DOHH2 (cell line): Measurements from ENCODE around the gene PDE7B.

Experiments
- H3F3A ChIP-seq: fragments of 200-600 bp; sonication (generic), shearing (Covaris generic); 2 replicates; pipeline ENCODE4 v1.6.0; 2016; ENCODE audit warnings: antibody characterized with exemption, mild to moderate bottlenecking; ENCODE audit not compliant: control insufficient read depth, insufficient read depth
- H3K27ac ChIP-seq: fragments of 200-600 bp; sonication (generic); 2 replicates; pipeline ENCODE4 v1.5.1; 2014; ENCODE audit warnings: low read depth, mild to moderate bottlenecking, low read length, moderate library complexity
- H3K27me3 ChIP-seq: fragments of 200-600 bp; sonication (generic); 2 replicates; pipeline ENCODE4 v1.6.1; 2014; ENCODE audit warnings: mild to moderate bottlenecking, low read length, mixed read lengths; ENCODE audit not compliant: control insufficient read depth
- H3K36me3 ChIP-seq: fragments of 200-600 bp; sonication (generic); 2 replicates; pipeline ENCODE4 v1.6.1; 2014; ENCODE audit warnings: mild to moderate bottlenecking, low read length, moderate library complexity, mixed read lengths; ENCODE audit not compliant: control insufficient read depth
- H3K4me1 ChIP-seq: fragments of 200-600 bp; sonication (generic); 2 replicates; pipeline ENCODE4 v1.6.1; 2014; ENCODE audit warnings: mild to moderate bottlenecking, low read length, mixed read lengths; ENCODE audit not compliant: control insufficient read depth
- H3K4me2 ChIP-seq: fragments of 200-600 bp; sonication (generic); 2 replicates; pipeline ENCODE4 v1.6.0; 2014; ENCODE audit warnings: mild to moderate bottlenecking, low read length, moderate library complexity
- H3K4me3 ChIP-seq: fragments of 200-600 bp; sonication (generic); 2 replicates; pipeline ENCODE4 v1.5.1; 2014; ENCODE audit warnings: mild to moderate bottlenecking, low read length, mixed read lengths
- H3K79me2 ChIP-seq: fragments of 200-600 bp; sonication (generic); 2 replicates; pipeline ENCODE4 v1.6.1; 2014; ENCODE audit warnings: mild to moderate bottlenecking, low read length, mixed read lengths; ENCODE audit not compliant: control insufficient read depth
- H3K9me2 ChIP-seq: fragments of 200-600 bp; sonication (generic); replicated peaks from 2 replicates; pipeline ENCODE4 v1.6.1; 2014; ENCODE audit warnings: mild to moderate bottlenecking, low read length, mixed read lengths; ENCODE audit not compliant: control insufficient read depth
- H3K9me3 ChIP-seq: fragments of 200-600 bp; sonication (generic); 2 replicates; pipeline ENCODE4 v1.6.1; 2014; ENCODE audit warnings: antibody characterized with exemption, low read length, mixed read lengths; ENCODE audit not compliant: control insufficient read depth, insufficient read depth
- H4K20me1 ChIP-seq: fragments of 200-600 bp; sonication (generic); 2 replicates; pipeline ENCODE4 v1.6.0; 2014; ENCODE audit warnings: low read depth, mild to moderate bottlenecking, antibody characterized with exemption, low read length, moderate library complexity; ENCODE audit not compliant: control insufficient read depth, insufficient read depth
- EZH2phosphoT487 ChIP-seq: fragments of 200-600 bp; sonication (generic); IDR thresholded peaks from 2 replicates; pipeline ENCODE4 v1.6.1; 2017; ENCODE audit warnings: borderline replicate concordance, mild to moderate bottlenecking, antibody characterized with exemption, low read length, moderate library complexity, mixed read lengths
- TF ChIP-seq, protein P1 (sequence below): fragments of 200-600 bp; sonication (generic); IDR thresholded peaks from one replicate; pipeline ENCODE4 v1.5.1; 2014; ENCODE audit warnings: antibody characterized with exemption, mild to moderate bottlenecking, low read depth, low read length; ENCODE audit not compliant: poor library complexity, severe bottlenecking

The PDE7B gene

GRCh38 chr6:135876058-135876457, 24.6 kb downstream of the PDE7B start:
- Histone ChIP-seq H3K9me3 (no peaks in the 10 kb centered on the region), H4K20me1 (no peaks in the 10 kb centered on the region), H3K27ac (no peak overlapping the region), H3F3A (no peaks in the 10 kb centered on the region; the same call in 1 of the 2 replicates), H3K4me1 (peaks cover 9% of the 10 kb centered on the region), H3K4me3 (no peak overlapping the region), H3K36me3 (no peaks in the 10 kb centered on the region), H3K9me2 (no peaks in the 10 kb centered on the region), H3K79me2 (no peaks in the 10 kb centered on the region), H3K27me3 (0 out of 2 replicates have a peak, but pooled peaks cover 3% of the 10 kb centered on the region), H3K4me2 (no peak overlapping the region)
- no peak for TF ChIP-seq EZH2phosphoT487
- TF ChIP-seq, protein P1, sequence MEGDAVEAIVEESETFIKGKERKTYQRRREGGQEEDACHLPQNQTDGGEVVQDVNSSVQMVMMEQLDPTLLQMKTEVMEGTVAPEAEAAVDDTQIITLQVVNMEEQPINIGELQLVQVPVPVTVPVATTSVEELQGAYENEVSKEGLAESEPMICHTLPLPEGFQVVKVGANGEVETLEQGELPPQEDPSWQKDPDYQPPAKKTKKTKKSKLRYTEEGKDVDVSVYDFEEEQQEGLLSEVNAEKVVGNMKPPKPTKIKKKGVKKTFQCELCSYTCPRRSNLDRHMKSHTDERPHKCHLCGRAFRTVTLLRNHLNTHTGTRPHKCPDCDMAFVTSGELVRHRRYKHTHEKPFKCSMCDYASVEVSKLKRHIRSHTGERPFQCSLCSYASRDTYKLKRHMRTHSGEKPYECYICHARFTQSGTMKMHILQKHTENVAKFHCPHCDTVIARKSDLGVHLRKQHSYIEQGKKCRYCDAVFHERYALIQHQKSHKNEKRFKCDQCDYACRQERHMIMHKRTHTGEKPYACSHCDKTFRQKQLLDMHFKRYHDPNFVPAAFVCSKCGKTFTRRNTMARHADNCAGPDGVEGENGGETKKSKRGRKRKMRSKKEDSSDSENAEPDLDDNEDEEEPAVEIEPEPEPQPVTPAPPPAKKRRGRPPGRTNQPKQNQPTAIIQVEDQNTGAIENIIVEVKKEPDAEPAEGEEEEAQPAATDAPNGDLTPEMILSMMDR, result no peak

DNA sequence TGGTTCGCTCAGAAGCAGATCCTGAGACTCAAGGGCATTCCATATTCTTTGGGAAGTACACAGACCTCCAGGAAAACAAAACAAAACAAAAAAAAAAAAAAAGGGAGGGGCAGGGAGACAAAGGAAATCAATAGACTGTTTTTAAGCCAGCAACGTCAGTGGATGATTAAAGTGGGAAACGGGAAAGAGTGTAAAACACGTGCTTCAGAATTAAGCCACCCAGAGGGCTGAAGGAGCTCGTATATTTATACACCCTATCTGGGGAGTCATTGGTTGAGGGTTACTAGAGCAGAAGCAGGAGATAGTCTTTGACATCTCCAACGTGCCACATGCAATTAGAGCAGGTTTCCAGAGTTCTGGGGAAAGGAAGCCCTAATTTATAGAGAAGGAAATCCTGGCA, 26.2 kb downstream of the PDE7B start:
- H3F3A ChIP-seq, result no peaks in the 10 kb centered on the region; the same call in 1 of the 2 replicates

GRCh38 chr6:135880066-135880972, 28.8 kb downstream of the PDE7B start:
- Histone ChIP-seq H3K4me1 (peaks cover 9% of the 10 kb centered on the region), H3K9me2 (no peaks in the 10 kb centered on the region), H4K20me1 (no peaks in the 10 kb centered on the region), H3K4me2 (peak overlapping the region; percentile 44), H3F3A (no peaks in the 10 kb centered on the region; the same call in 1 of the 2 replicates), H3K27ac (peak overlapping the region; percentile 23; the same call in 1 of the 2 replicates), H3K27me3 (no peaks in the 10 kb centered on the region), H3K79me2 (no peaks in the 10 kb centered on the region), H3K9me3 (no peaks in the 10 kb centered on the region), H3K4me3 (peak overlapping the region; percentile 34), H3K36me3 (no peaks in the 10 kb centered on the region)
- TF ChIP-seq, protein P1, result no peak
- no peak for TF ChIP-seq EZH2phosphoT487

More for the DNA sequence above, 26.2 kb downstream of the PDE7B start:
- Histone ChIP-seq H3K4me2 (no peak overlapping the region), H3K27me3 (0 out of 2 replicates have a peak, but pooled peaks cover 3% of the 10 kb centered on the region), H4K20me1 (no peaks in the 10 kb centered on the region), H3K79me2 (no peaks in the 10 kb centered on the region), H3K4me3 (no peak overlapping the region), H3K27ac (no peak overlapping the region), H3K4me1 (peaks cover 9% of the 10 kb centered on the region), H3K36me3 (no peaks in the 10 kb centered on the region), H3K9me2 (no peaks in the 10 kb centered on the region), H3K9me3 (no peaks in the 10 kb centered on the region)
- TF ChIP-seq, protein P1, result no peak
- TF ChIP-seq EZH2phosphoT487, result no peak
